H1 (cell line): ENCODE data around the gene OPCML. TPM values are rescaled to one million over a fixed set of nuclear protein-coding genes. Genes with fewer than 3 reads are reported as not detected.

Source experiments
- CTCF ChIA-PET: fragments of 300-600 bp; sonication (Branson Sonifier 250); formaldehyde crosslinking; loops from one replicate; lab custom pipeline; 2021; ENCODE audit not compliant: partially characterized antibody; lab: Charles Lee
- POLR2A ChIA-PET: fragments of 300-600 bp; sonication (Branson Sonifier 250); formaldehyde crosslinking; loops from one replicate; lab custom pipeline; 2021; ENCODE audit warnings: inconsistent platforms; ENCODE audit not compliant: partially characterized antibody; lab: Charles Lee
- DNase-seq, 2 experiments: peaks; one replicate each; pipeline versions ENCODE4 v3.0.0 to v3.0.0-alpha.2; 2010 to 2022; ENCODE audit warnings: low spot score in 2 of 2, low read depth in 1 of 2, mixed read lengths in 1 of 2
- FAIRE-seq: peaks from 2 replicates; lab custom pipeline; 2011; peaks lifted over from hg19 to GRCh38; lab: Jason Lieb, UNC
- H2AFZ ChIP-seq: 2 replicates; pipeline ENCODE4 v1.8.1; 2012; ENCODE audit warnings: low read length, inconsistent platforms
- H2AK5ac ChIP-seq: 2 replicates; pipeline ENCODE4 v1.6.1; 2013; ENCODE audit warnings: low read depth, low read length
- H2BK120ac ChIP-seq: replicated peaks from 2 replicates; pipeline ENCODE3; 2013; ENCODE audit warnings: low read depth, low read length, inconsistent platforms
- H2BK12ac ChIP-seq: 2 replicates; pipeline ENCODE4 v1.6.1; 2013; ENCODE audit warnings: low read depth, low read length
- H2BK15ac ChIP-seq: 2 replicates; pipeline ENCODE4 v1.6.1; 2013; ENCODE audit warnings: low read length
- H2BK20ac ChIP-seq: 2 replicates; pipeline ENCODE4 v1.6.1; 2013; ENCODE audit warnings: low read length
- H2BK5ac ChIP-seq: 2 replicates; pipeline ENCODE4 v1.6.1; 2013; ENCODE audit warnings: low read depth, low read length
- H3K14ac ChIP-seq: 2 replicates; pipeline ENCODE4 v1.6.1; 2013; ENCODE audit warnings: inconsistent platforms; ENCODE audit not compliant: insufficient read length
- H3K18ac ChIP-seq: 2 replicates; pipeline ENCODE4 v1.6.1; 2013; ENCODE audit warnings: low read length; ENCODE audit errors: extremely low read depth
- H3K23ac ChIP-seq: 2 replicates; pipeline ENCODE4 v1.6.1; 2013; ENCODE audit warnings: inconsistent platforms; ENCODE audit not compliant: insufficient read length
- H3K23me2 ChIP-seq: 2 replicates; pipeline ENCODE4 v1.6.1; 2013; ENCODE audit warnings: low read depth, low read length
- H3K27ac ChIP-seq: 2 replicates; pipeline ENCODE4 v1.6.1; 2011; ENCODE audit warnings: low read depth, low read length, inconsistent platforms
- H3K27me3 ChIP-seq, 4 experiments: replicated peaks in 1 of 4; 1 replicate in 1 of 4; 2 replicates in 3 of 4; pipeline versions ENCODE4 v1.6.1 to v1.8.1; 2011 to 2013; ENCODE audit warnings: low read length in 3 of 4, mild to moderate bottlenecking in 3 of 4, inconsistent platforms in 2 of 4, mixed read lengths in 2 of 4, moderate library complexity in 1 of 4; ENCODE audit not compliant: control insufficient read depth in 3 of 4, insufficient read depth in 3 of 4; ENCODE audit errors: extremely low read depth in 1 of 4
- H3K36me3 ChIP-seq, 4 experiments: 2 replicates each; pipeline versions ENCODE4 v1.6.1 to v1.8.1; 2011 to 2013; ENCODE audit warnings: mild to moderate bottlenecking in 4 of 4, low read length in 3 of 4, moderate library complexity in 2 of 4, control low read depth in 1 of 4, inconsistent platforms in 1 of 4; ENCODE audit not compliant: insufficient read depth in 4 of 4, control insufficient read depth in 2 of 4
- H3K4ac ChIP-seq: replicated peaks from 2 replicates; pipeline ENCODE3; 2013; ENCODE audit warnings: low read length, low read depth, mixed read lengths, inconsistent platforms; ENCODE audit not compliant: insufficient read length
- H3K4me1 ChIP-seq, 4 experiments: replicated peaks in 1 of 4; 1 replicate in 1 of 4; 2 replicates in 3 of 4; pipeline versions ENCODE4 v1.6.1 to v1.8.1; 2011 to 2013; ENCODE audit warnings: low read length in 3 of 4, inconsistent platforms in 2 of 4, mixed read lengths in 1 of 4; ENCODE audit not compliant: insufficient read depth in 4 of 4, control insufficient read depth in 3 of 4
- H3K4me2 ChIP-seq, 2 experiments: 2 replicates each; pipeline versions ENCODE4 v1.6.1 to v1.8.1; 2011 to 2013; ENCODE audit warnings: low read depth in 2 of 2, low read length in 2 of 2, control low read depth in 1 of 2, inconsistent platforms in 1 of 2, mild to moderate bottlenecking in 1 of 2; ENCODE audit not compliant: insufficient read depth in 1 of 2
- H3K4me3 ChIP-seq, 4 experiments: fragments of 200-600, 300-600 bp in 1 of 4; sonication (generic), shearing (Covaris generic), sonication (Bioruptor Twin) in 1 of 4; 2 replicates each; pipeline versions ENCODE4 v1.5.1 to v1.8.1; 2011 to 2016; ENCODE audit warnings: low read length in 4 of 4, low read depth in 3 of 4, control low read depth in 2 of 4, inconsistent platforms in 2 of 4, mild to moderate bottlenecking in 2 of 4, mixed read lengths in 1 of 4, moderate library complexity in 1 of 4; ENCODE audit not compliant: insufficient read depth in 2 of 4; ENCODE audit errors: extremely low read depth in 1 of 4
- H3K56ac ChIP-seq: replicated peaks from 2 replicates; pipeline ENCODE3; 2013; ENCODE audit warnings: low read depth, mild to moderate bottlenecking, mixed read lengths, low read length, inconsistent platforms; ENCODE audit not compliant: insufficient read length
- H3K79me1 ChIP-seq: 2 replicates; pipeline ENCODE4 v1.6.1; 2013; ENCODE audit warnings: low read depth, low read length, control low read depth
- H3K79me2 ChIP-seq, 2 experiments: 2 replicates each; pipeline versions ENCODE4 v1.6.1 to v1.8.1; 2012 to 2013; ENCODE audit warnings: low read length in 2 of 2, mild to moderate bottlenecking in 2 of 2, inconsistent platforms in 1 of 2; ENCODE audit not compliant: insufficient read depth in 2 of 2, control insufficient read depth in 1 of 2
- H3K9ac ChIP-seq, 4 experiments: replicated peaks in 1 of 4; 1 replicate in 1 of 4; 2 replicates in 3 of 4; pipeline versions ENCODE4 v1.6.1 to v1.8.1; 2011 to 2013; ENCODE audit warnings: low read depth in 3 of 4, low read length in 3 of 4, control low read depth in 2 of 4, mild to moderate bottlenecking in 2 of 4, moderate library complexity in 2 of 4, inconsistent platforms in 1 of 4; ENCODE audit errors: extremely low read depth in 1 of 4
- H3K9me3 ChIP-seq, 2 experiments: 2 replicates each; pipeline versions ENCODE4 v1.6.1 to v1.8.1; 2012 to 2013; ENCODE audit warnings: mild to moderate bottlenecking in 2 of 2, moderate library complexity in 2 of 2, control low read depth in 1 of 2, inconsistent platforms in 1 of 2, low read depth in 1 of 2, low read length in 1 of 2, mixed read lengths in 1 of 2; ENCODE audit not compliant: insufficient read depth in 2 of 2
- H4K20me1 ChIP-seq, 2 experiments: replicated peaks in 1 of 2; 2 replicates each; pipeline versions ENCODE3 to v1.8.1; 2011 to 2013; ENCODE audit warnings: inconsistent platforms in 2 of 2, low read length in 2 of 2, mild to moderate bottlenecking in 1 of 2; ENCODE audit not compliant: insufficient read depth in 2 of 2, control insufficient read depth in 1 of 2
- H4K5ac ChIP-seq: 2 replicates; pipeline ENCODE4 v1.6.1; 2013; ENCODE audit warnings: low read length, low read depth, mixed read lengths, inconsistent platforms; ENCODE audit not compliant: insufficient read length
- H4K8ac ChIP-seq: 2 replicates; pipeline ENCODE4 v1.8.0; 2013; ENCODE audit warnings: mild to moderate bottlenecking, moderate library complexity, low read length, inconsistent platforms; ENCODE audit not compliant: insufficient read depth; ENCODE audit errors: extremely low read depth
- H4K91ac ChIP-seq: replicated peaks from 2 replicates; pipeline ENCODE3; 2013; ENCODE audit warnings: low read length, mixed read lengths, inconsistent platforms; ENCODE audit not compliant: insufficient read length
- BCL11A ChIP-seq, 2 experiments: IDR thresholded peaks; one replicate each; pipeline ENCODE4 v1.6.1; 2011; ENCODE audit warnings: low read depth in 2 of 2, low read length in 2 of 2, mild to moderate bottlenecking in 2 of 2
- CBX8 ChIP-seq: fragments of 300-800, 300-1000 bp; sonication (generic); IDR thresholded peaks from 2 replicates; pipeline ENCODE4 v1.7.1; 2016; ENCODE audit warnings: low read depth, low read length, borderline replicate concordance
- CHD2 ChIP-seq: IDR thresholded peaks from 2 replicates; pipeline ENCODE4 v1.6.1; 2012; ENCODE audit warnings: low read length, improper control_type of control experiment
- EGR1 ChIP-seq: IDR thresholded peaks from 2 replicates; pipeline ENCODE4 v1.6.1; 2011; ENCODE audit warnings: low read depth, low read length, borderline replicate concordance
- GABPA ChIP-seq: IDR thresholded peaks from 2 replicates; pipeline ENCODE4 v1.6.1; 2011; ENCODE audit warnings: mild to moderate bottlenecking, low read length, moderate library complexity, borderline replicate concordance; ENCODE audit not compliant: insufficient read depth
- HDAC6 ChIP-seq: IDR thresholded peaks from one replicate; pipeline ENCODE4 v1.7.1; 2012; ENCODE audit warnings: low read depth, mild to moderate bottlenecking, inconsistent platforms, low read length, moderate library complexity
- JUN ChIP-seq: IDR thresholded peaks from 2 replicates; pipeline ENCODE4 v1.6.1; 2011; ENCODE audit warnings: low read depth, mild to moderate bottlenecking, improper control_type of control experiment, low read length
- MAFK ChIP-seq: IDR thresholded peaks from 2 replicates; pipeline ENCODE4 v1.6.1; 2012; ENCODE audit warnings: low read depth, mild to moderate bottlenecking, improper control_type of control experiment, low read length
- MAX ChIP-seq: IDR thresholded peaks from 2 replicates; pipeline ENCODE4 v1.6.1; 2012; ENCODE audit warnings: inconsistent platforms
- SIN3A ChIP-seq, 2 experiments: IDR thresholded peaks in 1 of 2; conservative IDR thresholded peaks in 1 of 2; 2 replicates each; pipeline ENCODE4 v1.6.1; 2011 to 2012; ENCODE audit warnings: low read length in 2 of 2, improper control_type of control experiment in 1 of 2, low read depth in 1 of 2, mild to moderate bottlenecking in 1 of 2
- SIRT6 ChIP-seq: IDR thresholded peaks from one replicate; pipeline ENCODE4 v1.7.1; 2012; ENCODE audit warnings: low read length, inconsistent platforms
- SP2 ChIP-seq: IDR thresholded peaks from 2 replicates; pipeline ENCODE4 v1.6.1; 2012; ENCODE audit warnings: mild to moderate bottlenecking, low read length, inconsistent platforms
- SRF ChIP-seq: IDR thresholded peaks from 2 replicates; pipeline ENCODE4 v1.6.1; 2011; ENCODE audit warnings: mild to moderate bottlenecking, low read depth, low read length, moderate library complexity
- ZNF274 ChIP-seq: IDR thresholded peaks from 2 replicates; pipeline ENCODE4 v1.7.0; 2012; ENCODE audit warnings: low read length, borderline replicate concordance; ENCODE audit errors: extremely low read depth
- WGBS, 2 experiments: shearing (Covaris generic) in 1 of 2; methylation state at CpG; one replicate each; pipeline versions ENCODE4 v1.1.6 to v1.1.7; 2013 to 2015; ENCODE audit warnings: low lambda C conversion rate in 2 of 2, mixed read lengths in 2 of 2, inconsistent platforms in 1 of 2, low coverage in 1 of 2, missing lambda C conversion rate in 1 of 2; ENCODE audit not compliant: insufficient replicate concordance in 2 of 2, insufficient coverage in 1 of 2, insufficient read length in 1 of 2; ENCODE audit errors: extremely low coverage in 1 of 2, missing lambda C conversion rate in 1 of 2; 5-methylcytosine and 5-hydroxymethylcytosine counted together
- polyA plus RNA-seq, 7 experiments: library from polyadenylated mRNA; depleted of rRNA in 3 of 7; stranded (reverse) in 5 of 7; unstranded in 2 of 7; fragments of >200 nt in 5 of 7; fragments of 200-250 nt in 2 of 7; gene quantifications; 1 replicate in 5 of 7; 2 replicates in 1 of 7; 4 replicates in 1 of 7; pipeline versions ENCODE4 v1.2.1 to v1.2.3, GENCODE V29; 2011 to 2013; ENCODE audit warnings: missing spikeins in 2 of 7, mixed read lengths in 2 of 7
- total RNA-seq: library from RNA; stranded (reverse); fragmentation: NEBNext Ultra II Directional; extraction: Animal tissue kit (Norgen Biotek cat#: 25700); gene quantifications from 2 replicates; pipeline ENCODE4 v1.2.1, GENCODE V29; 2021

Gene OPCML
- total and polyA plus RNA-seq, 2 of the 8 experiments (the other 6 are each of a cell fraction or from before 2014, with no cell fraction given), result 2.3 to 3.1 TPM

GRCh38 chr11:133381761-133382130 lies 150.6 kb downstream of the OPCML start:
- no peak for FAIRE-seq
- Histone ChIP-seq H2AK5ac (no peak overlapping the region), H3K4me1 (peaks cover 0 to 5% (median 1%) of the 10 kb centered on the region in 4 experiments; a peak in 3 of 7 replicates), H3K18ac (no peak overlapping the region), H3K36me3 (no peaks in the 10 kb centered on the region), H3K79me2 (no peaks in the 10 kb centered on the region), H3K23ac (no peak overlapping the region), H3K14ac (no peak overlapping the region), H3K9ac (no peak overlapping the region), H2AFZ (no peak overlapping the region), H4K8ac (no peak overlapping the region)
- TF ChIP-seq JUN, result no peak
- no peak for TF ChIP-seq HDAC6
- no peak for TF ChIP-seq SIRT6
- TF ChIP-seq SP2, result no peak
- TF ChIP-seq EGR1, result no peak
- TF ChIP-seq SIN3A (conservative IDR thresholded peaks at IDR 0.05 in 1 of 2, IDR thresholded peaks at IDR 0.05 in 1 of 2; ENCODE audit: low read depth in 1 of 2, low read length in 2 of 2), result no peak
- TF ChIP-seq GABPA, result no peak
- TF ChIP-seq CBX8, result no peak
- no peak for TF ChIP-seq MAFK
- TF ChIP-seq SRF, result no peak
- TF ChIP-seq CHD2, result no peak
- TF ChIP-seq ZNF274, result no peak
- no peak for TF ChIP-seq MAX
- TF ChIP-seq BCL11A (IDR thresholded peaks at IDR 0.05; ENCODE audit: low read depth in 2 of 2, low read length in 2 of 2), result no peak
- TF ChIP-seq, all 59 proteins: peak for 0
- Histone ChIP-seq H3K56ac (no peak overlapping the region), H4K91ac (no peak overlapping the region), H2BK120ac (no peak overlapping the region), H2BK5ac (no peak overlapping the region), H4K5ac (no peak overlapping the region), H2BK15ac (no peak overlapping the region), H2BK20ac (no peak overlapping the region), H3K79me1 (no peaks in the 10 kb centered on the region; the same call in 1 of the 2 replicates), H4K20me1 (no peaks in the 10 kb centered on the region), H3K23me2 (no peaks in the 10 kb centered on the region), H3K4ac (no peak overlapping the region), H2BK12ac (no peak overlapping the region), H3K4me2 (no peak overlapping the region), H3K27ac (no peak overlapping the region), H3K27me3 (no peaks in the 10 kb centered on the region), H3K9me3 (no peaks in the 10 kb centered on the region), H3K4me3 (no peak overlapping the region)
- ChIA-PET CTCF (interaction anchor here (1.2 to 1.4 kb wide), 3 partner anchors 9 to 248 kb away, joined by 3 to 4 read pairs (median 3); no protein-coding TSS in a partner anchor), POLR2A (interaction anchor here (0.6 kb wide), 1 partner anchor 9 kb away, joined by 4 read pairs; no protein-coding TSS in a partner anchor)
- no peak for DNase-seq
- 55% methylated on average over 3 of the region's 3 CpGs; no CpG with 5 or more reads in 1 of the 2 experiments for WGBS, 2 experiments
